Measurements from ENCODE around the gene SMPD3.
A peak's percentile ranks its signal among the peaks of the same experiment; 100 is the strongest.

Gene SMPD3

DNA sequence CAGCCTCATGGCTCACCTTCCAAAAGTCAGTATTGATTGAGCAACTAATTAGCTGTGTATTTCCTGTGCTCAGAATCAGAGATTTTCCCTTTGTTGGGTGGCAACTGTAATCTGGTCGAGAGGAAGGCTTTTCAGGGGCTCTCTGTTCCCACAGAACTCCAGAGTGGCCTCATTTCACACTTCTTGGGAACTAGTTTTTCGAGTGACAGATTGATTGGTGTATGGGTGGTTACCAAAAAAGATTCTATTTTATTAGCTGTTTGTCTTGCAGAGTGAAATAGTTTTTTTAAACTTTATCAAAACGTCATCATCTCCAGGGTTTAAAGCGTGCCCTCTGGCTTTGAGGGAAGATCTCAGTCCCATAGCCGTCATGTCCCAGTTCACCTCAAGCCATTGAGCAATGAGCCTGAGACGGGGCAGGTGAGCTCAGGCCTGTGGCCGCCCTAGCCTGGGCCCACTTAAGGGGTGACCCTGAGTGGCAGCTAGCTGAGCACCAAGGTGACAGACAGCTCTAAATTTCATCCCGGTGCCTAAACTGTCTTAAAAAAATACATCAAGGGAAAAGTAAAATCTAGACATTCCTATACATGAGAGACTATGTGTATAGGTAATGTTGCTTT lies 53.0 kb downstream of the SMPD3 start:
- no peak for ATAC-seq
- Mint-ChIP-seq H3K27ac (no peak overlapping the region), H3K36me3 (no peaks in the 10 kb centered on the region), H3K4me1 (peaks cover 6% of the 10 kb centered on the region), H3K9me3 (no peaks in the 10 kb centered on the region), H3K4me3 (no peak overlapping the region), H3K27me3 (no peaks in the 10 kb centered on the region)

DNA sequence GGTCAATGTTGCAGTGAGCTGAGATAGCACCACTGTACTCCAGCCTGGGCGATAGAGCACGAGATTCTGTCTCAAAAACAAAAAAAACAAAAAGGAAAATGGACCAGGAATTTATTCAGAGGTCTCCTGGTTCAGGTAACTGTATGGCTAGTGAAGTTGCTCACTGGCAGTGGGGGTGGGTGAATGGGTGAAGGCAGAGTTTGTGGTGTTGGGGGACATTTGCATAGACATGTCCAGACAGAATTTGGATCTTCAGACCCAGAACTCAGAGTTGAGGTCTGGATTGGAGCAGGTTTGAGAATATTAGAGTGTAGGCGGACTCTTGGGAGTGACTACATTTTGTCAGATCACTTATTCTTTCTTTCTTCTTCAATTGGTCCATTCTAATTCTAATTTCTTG lies 55.0 kb downstream of the SMPD3 start:
- no peak for ATAC-seq
- Mint-ChIP-seq H3K27ac (no peak overlapping the region), H3K4me1 (peaks cover 6% of the 10 kb centered on the region), H3K4me3 (no peak overlapping the region), H3K9me3 (no peaks in the 10 kb centered on the region), H3K36me3 (no peaks in the 10 kb centered on the region), H3K27me3 (no peaks in the 10 kb centered on the region)

- Mint-ChIP-seq H3K27me3 (no peaks in the 10 kb centered on the region), H3K9me3 (no peaks in the 10 kb centered on the region), H3K27ac (no peak overlapping the region), H3K4me1 (peaks cover 13% of the 10 kb centered on the region), H3K36me3 (no peaks in the 10 kb centered on the region), H3K4me3 (no peak overlapping the region)
- ATAC-seq: no peak
Observed at GRCh38 chr16:68389750-68390371, 58.4 kb downstream of the SMPD3 start.

DNA sequence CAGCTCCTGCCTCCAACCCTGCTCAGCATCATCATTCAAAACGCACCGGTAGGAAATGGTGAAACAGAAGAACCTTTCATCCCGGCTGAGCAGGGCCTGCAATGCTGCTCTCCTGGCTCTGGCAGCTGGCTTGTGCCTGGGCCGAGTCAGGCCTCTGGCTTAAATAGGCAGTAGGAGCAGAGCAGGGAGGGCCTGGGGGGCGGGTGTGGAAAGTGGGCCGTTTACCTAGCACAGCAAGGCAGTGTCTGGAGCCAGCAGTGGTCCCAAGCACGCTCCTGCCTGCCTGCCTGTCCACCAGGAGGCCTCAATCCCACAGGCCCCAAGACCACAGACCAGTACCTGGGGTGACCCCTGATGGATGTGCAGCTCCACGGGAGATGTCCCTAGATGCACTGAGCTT lies 59.3 kb downstream of the SMPD3 start:
- no peak for ATAC-seq
- Mint-ChIP-seq H3K36me3 (no peaks in the 10 kb centered on the region), H3K4me3 (no peak overlapping the region), H3K4me1 (peaks cover 22% of the 10 kb centered on the region), H3K9me3 (no peaks in the 10 kb centered on the region), H3K27ac (no peak overlapping the region), H3K27me3 (no peaks in the 10 kb centered on the region)

GRCh38 chr16:68388124-68388523 lies 60.2 kb downstream of the SMPD3 start:
- H3K4me1 Mint-ChIP-seq: peaks cover 31% of the 10 kb centered on the region
- no peak for ATAC-seq

DNA sequence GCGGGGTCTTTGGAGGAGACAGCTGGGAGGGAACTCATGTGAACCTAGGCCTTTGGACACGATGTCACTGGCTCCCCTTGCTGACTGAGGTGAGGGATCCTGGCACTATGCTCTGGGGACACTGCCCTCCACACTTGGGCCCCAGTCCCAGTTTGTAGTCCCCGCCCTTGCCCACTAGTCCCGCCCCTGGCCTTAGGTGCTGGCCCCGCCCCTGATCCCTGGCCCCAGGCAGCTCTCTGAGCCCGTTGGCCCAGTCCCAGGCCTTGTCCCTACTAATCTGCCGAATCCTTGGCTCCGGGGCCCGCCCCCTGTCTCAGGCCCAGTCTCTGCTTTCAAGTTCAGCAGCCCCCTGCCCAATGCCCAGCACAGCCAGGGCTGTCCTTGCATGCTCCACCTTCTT lies 61.0 kb downstream of the SMPD3 start:
- Mint-ChIP-seq H3K4me1 (peaks cover 39% of the 10 kb centered on the region), H3K4me3 (no peak overlapping the region), H3K9me3 (no peaks in the 10 kb centered on the region), H3K36me3 (no peaks in the 10 kb centered on the region), H3K27me3 (no peaks in the 10 kb centered on the region), H3K27ac (peak overlapping the region; percentile 27)
- ATAC-seq: no peak

More at GRCh38 chr16:68388124-68388523, 60.2 kb downstream of the SMPD3 start:
- no peak overlapping the region for H3K4me3 Mint-ChIP-seq
- no peaks in the 10 kb centered on the region for H3K27me3 Mint-ChIP-seq
- no peaks in the 10 kb centered on the region for H3K36me3 Mint-ChIP-seq
- H3K27ac Mint-ChIP-seq: peak overlapping the region; percentile 27
- H3K9me3 Mint-ChIP-seq: no peaks in the 10 kb centered on the region

- Mint-ChIP-seq H3K4me1 (peaks cover 46% of the 10 kb centered on the region), H3K9me3 (no peaks in the 10 kb centered on the region), H3K27me3 (no peaks in the 10 kb centered on the region), H3K4me3 (no peak overlapping the region), H3K36me3 (no peaks in the 10 kb centered on the region), H3K27ac (no peak overlapping the region)
- no peak for ATAC-seq
Observed at GRCh38 chr16:68386628-68387027, 61.7 kb downstream of the SMPD3 start.

GRCh38 chr16:68385371-68385770 lies 62.9 kb downstream of the SMPD3 start:
- no peak overlapping the region for H3K4me3 Mint-ChIP-seq
- no peaks in the 10 kb centered on the region for H3K9me3 Mint-ChIP-seq
- no peaks in the 10 kb centered on the region for H3K36me3 Mint-ChIP-seq
- no peaks in the 10 kb centered on the region for H3K27me3 Mint-ChIP-seq
- H3K27ac Mint-ChIP-seq: peak overlapping the region; percentile 73
- no peak for ATAC-seq
- H3K4me1 Mint-ChIP-seq: peaks cover 58% of the 10 kb centered on the region

- no peaks in the 10 kb centered on the region for H3K9me3 Mint-ChIP-seq
- H3K36me3 Mint-ChIP-seq: no peaks in the 10 kb centered on the region
- H3K27me3 Mint-ChIP-seq: no peaks in the 10 kb centered on the region
- ATAC-seq: peak; percentile 51
- no peak overlapping the region for H3K4me3 Mint-ChIP-seq
- H3K27ac Mint-ChIP-seq: peak overlapping the region; percentile 73
- peaks cover 65% of the 10 kb centered on the region for H3K4me1 Mint-ChIP-seq
Observed at GRCh38 chr16:68384288-68385161, 63.8 kb downstream of the SMPD3 start.

DNA sequence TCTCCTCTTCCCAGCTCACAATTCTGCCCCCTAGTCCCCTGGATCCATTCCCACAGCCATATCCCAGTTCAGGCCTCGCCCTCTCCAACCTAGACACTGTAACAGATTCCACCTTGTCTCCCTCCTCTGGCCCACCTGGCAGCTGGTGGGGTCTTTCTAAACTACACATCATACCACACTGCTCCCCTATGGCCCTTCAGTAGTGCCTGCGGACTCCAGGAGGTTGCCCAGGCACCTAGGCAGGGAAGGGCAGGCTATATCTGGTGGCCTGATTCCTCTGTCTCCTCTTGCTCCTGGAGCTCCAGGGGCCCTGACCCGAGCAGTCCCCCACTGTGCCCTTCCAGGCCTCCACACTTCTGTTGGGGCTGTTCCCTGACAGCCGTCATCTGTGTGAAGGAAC lies 64.5 kb downstream of the SMPD3 start:
- H3K27me3 Mint-ChIP-seq: no peaks in the 10 kb centered on the region
- ATAC-seq: no peak
- peak overlapping the region; percentile 73 for H3K27ac Mint-ChIP-seq
- no peaks in the 10 kb centered on the region for H3K9me3 Mint-ChIP-seq
- no peaks in the 10 kb centered on the region for H3K36me3 Mint-ChIP-seq
- H3K4me3 Mint-ChIP-seq: no peak overlapping the region
- peaks cover 71% of the 10 kb centered on the region for H3K4me1 Mint-ChIP-seq

GRCh38 chr16:68382296-68382718 lies 66.0 kb downstream of the SMPD3 start:
- no peak overlapping the region for H3K4me3 Mint-ChIP-seq

DNA sequence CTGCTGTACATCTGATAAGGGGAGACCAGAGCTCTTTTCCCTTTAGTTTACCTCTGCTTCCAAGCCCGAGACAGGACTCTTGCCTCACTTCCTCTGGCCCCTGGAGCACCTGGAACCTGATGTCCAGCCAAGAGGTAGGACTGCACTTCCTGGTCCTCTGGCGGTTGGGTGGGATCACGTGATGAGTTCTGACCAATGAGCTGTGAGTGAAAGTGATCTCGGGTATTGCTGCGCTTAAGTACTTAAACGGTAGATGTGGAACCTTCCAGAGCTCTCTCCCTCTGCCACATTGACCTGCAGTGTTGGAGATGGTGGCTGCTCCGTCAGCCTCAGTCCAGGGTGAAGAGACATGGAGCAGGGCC lies 67.0 kb downstream of the SMPD3 start:
- ATAC-seq: no peak
- peaks cover 74% of the 10 kb centered on the region for H3K4me1 Mint-ChIP-seq
- H3K9me3 Mint-ChIP-seq: no peaks in the 10 kb centered on the region
- no peak overlapping the region for H3K4me3 Mint-ChIP-seq
- no peaks in the 10 kb centered on the region for H3K36me3 Mint-ChIP-seq
- H3K27ac Mint-ChIP-seq: peak overlapping the region; percentile 67
- H3K27me3 Mint-ChIP-seq: no peaks in the 10 kb centered on the region

More at GRCh38 chr16:68382296-68382718, 66.0 kb downstream of the SMPD3 start:
- H3K9me3 Mint-ChIP-seq: no peaks in the 10 kb centered on the region
- peak overlapping the region; percentile 67 for H3K27ac Mint-ChIP-seq
- H3K4me1 Mint-ChIP-seq: peaks cover 78% of the 10 kb centered on the region
- H3K36me3 Mint-ChIP-seq: no peaks in the 10 kb centered on the region
- H3K27me3 Mint-ChIP-seq: no peaks in the 10 kb centered on the region
- ATAC-seq: peak; percentile 77

- H3K27me3 Mint-ChIP-seq: no peaks in the 10 kb centered on the region
- peaks cover 74% of the 10 kb centered on the region for H3K4me1 Mint-ChIP-seq
- H3K4me3 Mint-ChIP-seq: no peak overlapping the region
- ATAC-seq: no peak
- peak overlapping the region; percentile 67 for H3K27ac Mint-ChIP-seq
- no peaks in the 10 kb centered on the region for H3K9me3 Mint-ChIP-seq
- H3K36me3 Mint-ChIP-seq: no peaks in the 10 kb centered on the region
Observed at GRCh38 chr16:68380676-68381362, 67.5 kb downstream of the SMPD3 start.

GRCh38 chr16:68380348-68380670 lies 68.0 kb downstream of the SMPD3 start:
- Mint-ChIP-seq H3K9me3 (no peaks in the 10 kb centered on the region), H3K4me1 (peaks cover 69% of the 10 kb centered on the region), H3K4me3 (no peak overlapping the region), H3K36me3 (no peaks in the 10 kb centered on the region), H3K27ac (peak overlapping the region; percentile 67), H3K27me3 (no peaks in the 10 kb centered on the region)
- ATAC-seq: no peak
